HG03571 (cell line): ENCODE measurements around the gene FOXS1.

Experiments
- ATAC-seq: cut with Tn5 transposase; IDR thresholded peaks from one replicate; pipeline ENCODE4 v1.9.1; 2021; ENCODE audit not compliant: unreplicated experiment

Gene FOXS1

GRCh38 chr20:31861385-31862156 is 16.2 kb upstream of the FOXS1 start:
- no peak for ATAC-seq

- ATAC-seq = no peak
Measured at GRCh38 chr20:31861135-31861384, 15.7 kb upstream of the FOXS1 start.

- no peak for ATAC-seq
Measured at GRCh38 chr20:31860390-31861134, 15.2 kb upstream of the FOXS1 start.

GRCh38 chr20:31859998-31860380 is 14.6 kb upstream of the FOXS1 start:
- ATAC-seq = no peak

- ATAC-seq = no peak
Measured at GRCh38 chr20:31859266-31859997, 14.0 kb upstream of the FOXS1 start.

- ATAC-seq = no peak
Measured at GRCh38 chr20:31858760-31859083, 13.3 kb upstream of the FOXS1 start.

- ATAC-seq = peak; percentile 65
Measured at GRCh38 chr20:31857861-31858759, 12.7 kb upstream of the FOXS1 start.

GRCh38 chr20:31856516-31856915 is 11.1 kb upstream of the FOXS1 start:
- no peak for ATAC-seq

- ATAC-seq = no peak
Measured at GRCh38 chr20:31853481-31853880, 8.1 kb upstream of the FOXS1 start.

GRCh38 chr20:31851240-31851955 is 6.0 kb upstream of the FOXS1 start:
- no peak for ATAC-seq

- no peak for ATAC-seq
Measured at GRCh38 chr20:31849306-31849930, 4.0 kb upstream of the FOXS1 start.

- ATAC-seq = no peak
Measured at GRCh38 chr20:31848088-31848999, 2.9 kb upstream of the FOXS1 start.

- no peak for ATAC-seq
Measured at GRCh38 chr20:31846793-31847138, 1.4 kb upstream of the FOXS1 start.

GRCh38 chr20:31844737-31845299 is 586 bp downstream of the FOXS1 start:
- no peak for ATAC-seq

- ATAC-seq = no peak
Measured at GRCh38 chr20:31843881-31844280, 1.5 kb downstream of the FOXS1 start.

GRCh38 chr20:31843288-31843687 is 2.1 kb downstream of the FOXS1 start:
- ATAC-seq = no peak

GRCh38 chr20:31842471-31843157 is 2.8 kb downstream of the FOXS1 start:
- ATAC-seq = no peak

GRCh38 chr20:31841928-31842327 is 3.5 kb downstream of the FOXS1 start:
- ATAC-seq = no peak
